ENCODE measurements around the gene ARAP2.

Gene ARAP2

GRCh38 chr4:36042122-36042970, 202.0 kb downstream of the ARAP2 start:
- no peak for TF ChIP-seq CTCF (conservative IDR thresholded peaks at IDR 0.05; ENCODE audit: low read depth, low read length)
- Histone ChIP-seq H3K4me1 (ENCODE audit: low read depth, poor library complexity, severe bottlenecking) (no peaks in the 10 kb centered on the region), H3K27me3 (ENCODE audit: insufficient read depth, low read depth) (no peaks in the 10 kb centered on the region), H3K9ac (no peak overlapping the region), H3K4me2 (no peak overlapping the region), H3K27ac (no peak overlapping the region), H3K36me3 (ENCODE audit: insufficient read depth) (no peaks in the 10 kb centered on the region), H4K20me1 (ENCODE audit: insufficient read depth) (no peaks in the 10 kb centered on the region), H2AFZ (ENCODE audit: low read depth) (no peak overlapping the region), H3K4me3 (IDR thresholded peaks at IDR 0.05; ENCODE audit: insufficient read depth, low read depth, low read length) (no peak overlapping the region), H3K79me2 (ENCODE audit: insufficient read depth, low read depth) (no peaks in the 10 kb centered on the region)

- Histone ChIP-seq H3K4me3 (IDR thresholded peaks at IDR 0.05; ENCODE audit: insufficient read depth, low read depth, low read length) (no peak overlapping the region), H3K4me2 (no peak overlapping the region), H3K79me2 (ENCODE audit: insufficient read depth, low read depth) (no peaks in the 10 kb centered on the region), H4K20me1 (ENCODE audit: insufficient read depth) (no peaks in the 10 kb centered on the region), H2AFZ (ENCODE audit: low read depth) (no peak overlapping the region), H3K27me3 (ENCODE audit: insufficient read depth, low read depth) (no peaks in the 10 kb centered on the region), H3K36me3 (ENCODE audit: insufficient read depth) (no peaks in the 10 kb centered on the region), H3K9ac (no peak overlapping the region), H3K4me1 (ENCODE audit: low read depth, poor library complexity, severe bottlenecking) (no peaks in the 10 kb centered on the region), H3K27ac (no peak overlapping the region)
- TF ChIP-seq CTCF (conservative IDR thresholded peaks at IDR 0.05; ENCODE audit: low read depth, low read length) = no peak
Observed at GRCh38 chr4:36041340-36041739, 203.0 kb downstream of the ARAP2 start.

- no peaks in the 10 kb centered on the region for H3K27me3 ChIP-seq (ENCODE audit: insufficient read depth, low read depth)
- H3K36me3 ChIP-seq (ENCODE audit: insufficient read depth) = no peaks in the 10 kb centered on the region
- H3K4me2 ChIP-seq = no peak overlapping the region
- no peak overlapping the region for H3K27ac ChIP-seq
- no peak overlapping the region for H3K9ac ChIP-seq
- H3K4me3 ChIP-seq (IDR thresholded peaks at IDR 0.05; ENCODE audit: insufficient read depth, low read depth, low read length) = no peak overlapping the region
- no peak overlapping the region for H2AFZ ChIP-seq (ENCODE audit: low read depth)
- no peaks in the 10 kb centered on the region for H4K20me1 ChIP-seq (ENCODE audit: insufficient read depth)
- no peaks in the 10 kb centered on the region for H3K79me2 ChIP-seq (ENCODE audit: insufficient read depth, low read depth)
- no peak for TF ChIP-seq CTCF (conservative IDR thresholded peaks at IDR 0.05; ENCODE audit: low read depth, low read length)
- no peaks in the 10 kb centered on the region for H3K4me1 ChIP-seq (ENCODE audit: low read depth, poor library complexity, severe bottlenecking)
Observed at GRCh38 chr4:36039026-36039425, 205.3 kb downstream of the ARAP2 start.

GRCh38 chr4:36038491-36038890, 205.8 kb downstream of the ARAP2 start:
- no peaks in the 10 kb centered on the region for H3K4me1 ChIP-seq (ENCODE audit: low read depth, poor library complexity, severe bottlenecking)
- no peaks in the 10 kb centered on the region for H3K27me3 ChIP-seq (ENCODE audit: insufficient read depth, low read depth)
- TF ChIP-seq CTCF (conservative IDR thresholded peaks at IDR 0.05; ENCODE audit: low read depth, low read length) = no peak
- no peaks in the 10 kb centered on the region for H3K79me2 ChIP-seq (ENCODE audit: insufficient read depth, low read depth)
- no peaks in the 10 kb centered on the region for H3K36me3 ChIP-seq (ENCODE audit: insufficient read depth)
- no peak overlapping the region for H2AFZ ChIP-seq (ENCODE audit: low read depth)
- H3K9ac ChIP-seq = no peak overlapping the region
- no peaks in the 10 kb centered on the region for H4K20me1 ChIP-seq (ENCODE audit: insufficient read depth)
- H3K4me2 ChIP-seq = no peak overlapping the region
- H3K27ac ChIP-seq = no peak overlapping the region
- no peak overlapping the region for H3K4me3 ChIP-seq (IDR thresholded peaks at IDR 0.05; ENCODE audit: insufficient read depth, low read depth, low read length)

Measured in KMS-11 (cell line).